ENCODE measurements around the gene HOXD12.

DNA sequence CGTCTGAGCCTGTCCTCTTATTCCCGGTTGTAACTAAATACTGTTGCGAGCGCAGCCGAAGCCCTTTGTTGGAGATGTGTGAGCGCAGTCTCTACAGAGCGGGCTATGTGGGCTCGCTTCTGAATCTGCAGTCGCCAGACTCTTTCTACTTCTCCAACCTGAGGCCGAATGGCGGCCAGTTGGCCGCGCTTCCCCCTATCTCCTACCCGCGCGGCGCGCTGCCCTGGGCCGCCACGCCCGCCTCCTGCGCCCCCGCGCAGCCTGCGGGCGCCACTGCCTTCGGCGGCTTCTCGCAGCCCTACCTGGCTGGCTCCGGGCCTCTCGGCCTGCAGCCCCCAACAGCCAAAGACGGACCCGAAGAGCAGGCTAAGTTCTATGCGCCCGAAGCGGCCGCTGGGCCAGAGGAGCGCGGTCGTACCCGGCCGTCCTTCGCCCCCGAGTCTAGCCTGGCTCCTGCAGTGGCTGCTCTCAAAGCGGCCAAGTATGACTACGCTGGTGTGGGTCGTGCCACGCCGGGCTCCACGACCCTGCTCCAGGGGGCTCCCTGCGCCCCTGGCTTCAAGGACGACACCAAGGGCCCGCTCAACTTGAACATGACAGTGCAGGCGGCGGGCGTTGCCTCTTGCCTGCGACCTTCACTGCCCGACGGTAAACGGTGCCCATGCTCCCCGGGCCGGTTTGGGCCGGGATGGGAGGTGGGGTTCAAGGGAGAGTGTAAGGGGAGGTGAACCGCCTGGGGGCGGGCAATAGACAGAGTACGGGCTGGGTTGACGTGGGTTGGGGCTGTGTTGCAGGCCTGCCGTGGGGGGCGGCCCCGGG lies at the start of gene HOXD12:
- TF ChIP-seq, protein P1, sequence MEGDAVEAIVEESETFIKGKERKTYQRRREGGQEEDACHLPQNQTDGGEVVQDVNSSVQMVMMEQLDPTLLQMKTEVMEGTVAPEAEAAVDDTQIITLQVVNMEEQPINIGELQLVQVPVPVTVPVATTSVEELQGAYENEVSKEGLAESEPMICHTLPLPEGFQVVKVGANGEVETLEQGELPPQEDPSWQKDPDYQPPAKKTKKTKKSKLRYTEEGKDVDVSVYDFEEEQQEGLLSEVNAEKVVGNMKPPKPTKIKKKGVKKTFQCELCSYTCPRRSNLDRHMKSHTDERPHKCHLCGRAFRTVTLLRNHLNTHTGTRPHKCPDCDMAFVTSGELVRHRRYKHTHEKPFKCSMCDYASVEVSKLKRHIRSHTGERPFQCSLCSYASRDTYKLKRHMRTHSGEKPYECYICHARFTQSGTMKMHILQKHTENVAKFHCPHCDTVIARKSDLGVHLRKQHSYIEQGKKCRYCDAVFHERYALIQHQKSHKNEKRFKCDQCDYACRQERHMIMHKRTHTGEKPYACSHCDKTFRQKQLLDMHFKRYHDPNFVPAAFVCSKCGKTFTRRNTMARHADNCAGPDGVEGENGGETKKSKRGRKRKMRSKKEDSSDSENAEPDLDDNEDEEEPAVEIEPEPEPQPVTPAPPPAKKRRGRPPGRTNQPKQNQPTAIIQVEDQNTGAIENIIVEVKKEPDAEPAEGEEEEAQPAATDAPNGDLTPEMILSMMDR (IDR thresholded peaks at IDR 0.05) = no peak
- no peak for TF ChIP-seq POLR2A (IDR thresholded peaks at IDR 0.05)

Data from lower leg skin (tissue), 3 donors.